Measurements from ENCODE around the gene C12orf43. TPM values are rescaled to one million over a fixed set of nuclear protein-coding genes. Genes with fewer than 3 reads are reported as not detected.
"Not testable (repeated sequence)": the region's sequence is repeated elsewhere in the genome, so short reads cannot be mapped to it uniquely, and the experiment has no call there.

C12orf43 gene
- total RNA-seq (10 to 100 TPM in 2 of 4 donors, 1 to 10 TPM in 2; 8.5 to 13.0 (median 10.3) TPM), polyA plus RNA-seq (7.5 TPM)
- long read RNA-seq, donor 1, full-length matches to known transcripts = 15 of 39 reads
- long read RNA-seq, donor 1, partial matches to known transcripts = 1 of 39 reads
- long read RNA-seq, donor 1, other reads (novel, unspliced or antisense) = 23 of 39 reads
- long read RNA-seq, donor 2, full-length matches to known transcripts = 2 of 6 reads
- long read RNA-seq, donor 2, partial matches to known transcripts = 0 of 6 reads
- long read RNA-seq, donor 2, other reads (novel, unspliced or antisense) = 4 of 6 reads
- long read RNA-seq, donor 3, full-length matches to known transcripts = 14 of 51 reads
- long read RNA-seq, donor 3, partial matches to known transcripts = 1 of 51 reads
- long read RNA-seq, donor 3, other reads (novel, unspliced or antisense) = 36 of 51 reads
- long read RNA-seq, donor 4, full-length matches to known transcripts = 5 of 12 reads
- long read RNA-seq, donor 4, partial matches to known transcripts = 0 of 12 reads
- long read RNA-seq, donor 4, other reads (novel, unspliced or antisense) = 7 of 12 reads

- Histone ChIP-seq H3K4me3 (ENCODE audit: low read length) (peak within 1 kb of the TSS; percentile 96), H3K9me3 (ENCODE audit: control insufficient read depth, low read length) (no peaks in the 10 kb centered on the region), H3K27me3 (ENCODE audit: control insufficient read depth, insufficient read depth) (no peaks in the 10 kb centered on the region), H3K4me1 (ENCODE audit: control insufficient read depth, insufficient read depth, low read length) (peaks cover 2% of the 10 kb centered on the region), H3K27ac (ENCODE audit: low read length) (peak within 1 kb of the TSS; percentile 74)
- ATAC-seq (peak; percentile 99), DNase-seq (peak; percentile 89 to 95 (median 94))
- intact Hi-C loops (cut with DNase I) = no loop called here
- WGBS = 1% methylated on average over 34 of the region's 34 CpGs
Observed at GRCh38 chr12:121015825-121016766, at the start of gene C12orf43. Gene C12orf43 (minus strand): TSS chr12:121016487. CDS start chr12:121016474, 13 bp downstream.

GRCh38 chr12:121065345-121065744 lies 49.1 kb upstream of the C12orf43 start:
- Histone ChIP-seq H3K4me1 (ENCODE audit: control insufficient read depth, insufficient read depth, low read length) (no peaks in the 10 kb centered on the region), H3K27me3 (ENCODE audit: control insufficient read depth, insufficient read depth) (no peaks in the 10 kb centered on the region), H3K27ac (ENCODE audit: low read length) (no peak overlapping the region), H3K4me3 (ENCODE audit: low read length) (no peak overlapping the region), H3K9me3 (ENCODE audit: control insufficient read depth, low read length) (no peaks in the 10 kb centered on the region)
- DNase-seq = no peak
- ATAC-seq = no peak
- WGBS = 52% methylated on average over 2 of the region's 2 CpGs
- intact Hi-C loops (cut with DNase I) = no loop called here

- H3K27me3 ChIP-seq (ENCODE audit: control insufficient read depth, insufficient read depth); H3K9me3 ChIP-seq (ENCODE audit: control insufficient read depth, low read length); DNase-seq; ATAC-seq; H3K4me1 ChIP-seq (ENCODE audit: control insufficient read depth, insufficient read depth, low read length); H3K27ac ChIP-seq (ENCODE audit: low read length); H3K4me3 ChIP-seq (ENCODE audit: low read length): not testable (repeated sequence)
- 92% methylated on average over 12 of the region's 12 CpGs for WGBS
- intact Hi-C loops (cut with DNase I) = loop anchor here in 2 of 4 donors (5.0 kb wide), 1 partner anchor 33 kb away; no protein-coding TSS in a partner anchor
Observed at GRCh38 chr12:121064586-121064985, 48.3 kb upstream of the C12orf43 start.

- Histone ChIP-seq H3K4me1 (ENCODE audit: control insufficient read depth, insufficient read depth, low read length) (no peaks in the 10 kb centered on the region), H3K9me3 (ENCODE audit: control insufficient read depth, low read length) (no peaks in the 10 kb centered on the region), H3K27ac (ENCODE audit: low read length) (no peak overlapping the region), H3K4me3 (ENCODE audit: low read length) (no peak overlapping the region), H3K27me3 (ENCODE audit: control insufficient read depth, insufficient read depth) (no peaks in the 10 kb centered on the region)
- ATAC-seq (no peak), DNase-seq (no peak)
- WGBS = 88% methylated on average over 1 of the region's 1 CpG
- intact Hi-C loops (cut with DNase I) = loop anchor here in 2 of 4 donors (5.0 kb wide), 1 partner anchor 33 kb away; no protein-coding TSS in a partner anchor
Observed at GRCh38 chr12:121064116-121064515, 47.8 kb upstream of the C12orf43 start.

GRCh38 chr12:121062391-121063045 lies 46.2 kb upstream of the C12orf43 start:
- H3K27me3 ChIP-seq (ENCODE audit: control insufficient read depth, insufficient read depth) = no peaks in the 10 kb centered on the region
- 88% methylated on average over 11 of the region's 11 CpGs for WGBS
- H3K4me1 ChIP-seq (ENCODE audit: control insufficient read depth, insufficient read depth, low read length) = no peaks in the 10 kb centered on the region
- H3K4me3 ChIP-seq (ENCODE audit: low read length) = no peak overlapping the region
- no peaks in the 10 kb centered on the region for H3K9me3 ChIP-seq (ENCODE audit: control insufficient read depth, low read length)
- intact Hi-C loops (cut with DNase I) = loop anchor here in 2 of 4 donors (5.0 kb wide), 1 partner anchor 35 kb away; no protein-coding TSS in a partner anchor
- ATAC-seq (no peak), DNase-seq (no peak)
- H3K27ac ChIP-seq (ENCODE audit: low read length) = no peak overlapping the region

- Histone ChIP-seq H3K9me3 (ENCODE audit: control insufficient read depth, low read length) (no peaks in the 10 kb centered on the region), H3K4me1 (ENCODE audit: control insufficient read depth, insufficient read depth, low read length) (no peaks in the 10 kb centered on the region), H3K27me3 (ENCODE audit: control insufficient read depth, insufficient read depth) (no peaks in the 10 kb centered on the region), H3K4me3 (ENCODE audit: low read length) (no peak overlapping the region), H3K27ac (ENCODE audit: low read length) (no peak overlapping the region)
- intact Hi-C loops (cut with DNase I) = loop anchor here in 2 of 4 donors (5.0 kb wide), 1 partner anchor 35 kb away; no protein-coding TSS in a partner anchor
- DNase-seq (no peak), ATAC-seq (no peak)
- WGBS = 42% methylated on average over 2 of the region's 2 CpGs
Observed at GRCh38 chr12:121061831-121062230, 45.5 kb upstream of the C12orf43 start.

- ATAC-seq = peak; percentile 87 to 96
- no peaks in the 10 kb centered on the region for H3K27me3 ChIP-seq (ENCODE audit: control insufficient read depth, insufficient read depth)
- H3K9me3 ChIP-seq (ENCODE audit: control insufficient read depth, low read length) = no peaks in the 10 kb centered on the region
- H3K4me3 ChIP-seq (ENCODE audit: low read length) = peak overlapping the region; percentile 40
- WGBS = 43% methylated on average over 16 of the region's 16 CpGs
- no peaks in the 10 kb centered on the region for H3K4me1 ChIP-seq (ENCODE audit: control insufficient read depth, insufficient read depth, low read length)
- peak; percentile 48 to 68 (median 64) for DNase-seq
- peak overlapping the region; percentile 89 for H3K27ac ChIP-seq (ENCODE audit: low read length)
- intact Hi-C loops (cut with DNase I) = loop anchor here in 2 of 4 donors (5.0 kb wide), 1 partner anchor 37 kb away; no protein-coding TSS in a partner anchor
Observed at GRCh38 chr12:121060149-121061001, 44.1 kb upstream of the C12orf43 start.

- Histone ChIP-seq H3K27ac (ENCODE audit: low read length) (no peak overlapping the region), H3K27me3 (ENCODE audit: control insufficient read depth, insufficient read depth) (no peaks in the 10 kb centered on the region), H3K9me3 (ENCODE audit: control insufficient read depth, low read length) (no peaks in the 10 kb centered on the region), H3K4me3 (ENCODE audit: low read length) (no peak overlapping the region), H3K4me1 (ENCODE audit: control insufficient read depth, insufficient read depth, low read length) (no peaks in the 10 kb centered on the region)
- DNase-seq = no peak
- intact Hi-C loops (cut with DNase I) = no loop called here
- ATAC-seq = peak in 1 of 2 donors; percentile 8
- WGBS = 79% methylated on average over 10 of the region's 10 CpGs
Observed at GRCh38 chr12:121059031-121059898, 43.0 kb upstream of the C12orf43 start.

GRCh38 chr12:121057794-121058193 lies 41.5 kb upstream of the C12orf43 start:
- no peak for ATAC-seq
- H3K27me3 ChIP-seq (ENCODE audit: control insufficient read depth, insufficient read depth) = no peaks in the 10 kb centered on the region
- H3K27ac ChIP-seq (ENCODE audit: low read length) = no peak overlapping the region
- no peak for DNase-seq
- no peaks in the 10 kb centered on the region for H3K4me1 ChIP-seq (ENCODE audit: control insufficient read depth, insufficient read depth, low read length)
- WGBS = 67% methylated on average over 9 of the region's 9 CpGs
- H3K4me3 ChIP-seq (ENCODE audit: low read length) = no peak overlapping the region
- intact Hi-C loops (cut with DNase I) = no loop called here
- no peaks in the 10 kb centered on the region for H3K9me3 ChIP-seq (ENCODE audit: control insufficient read depth, low read length)

Data from right cardiac atrium (tissue), 5 donors.